Fibroblast of the conjunctiva (primary cell): Measurements from ENCODE around the gene NDUFA12.

Experiments used
- DNase-seq: peaks from one replicate; pipeline ENCODE4 v3.0.0-alpha.2; 2010; ENCODE audit warnings: low read depth

The NDUFA12 gene

DNA sequence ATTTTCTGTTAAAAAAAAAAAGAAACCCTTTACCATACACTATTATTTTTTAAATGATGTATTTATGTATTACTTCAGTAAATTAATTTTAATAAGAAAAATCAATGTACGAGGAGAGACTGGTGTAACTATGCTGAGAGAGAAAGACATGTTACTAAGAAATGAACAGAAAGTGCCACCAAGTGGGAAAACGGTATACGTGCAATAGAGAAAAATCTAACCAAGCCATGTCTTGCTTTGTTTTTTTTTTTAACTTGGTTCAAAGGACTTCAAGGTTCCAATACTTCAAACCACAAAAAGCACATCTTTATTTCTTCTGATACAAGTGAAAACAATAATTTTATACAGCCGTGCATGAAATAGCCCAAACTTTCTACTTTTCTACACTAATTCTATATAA, 22.9 kb downstream of the NDUFA12 start:
- DNase-seq, result no peak

DNA sequence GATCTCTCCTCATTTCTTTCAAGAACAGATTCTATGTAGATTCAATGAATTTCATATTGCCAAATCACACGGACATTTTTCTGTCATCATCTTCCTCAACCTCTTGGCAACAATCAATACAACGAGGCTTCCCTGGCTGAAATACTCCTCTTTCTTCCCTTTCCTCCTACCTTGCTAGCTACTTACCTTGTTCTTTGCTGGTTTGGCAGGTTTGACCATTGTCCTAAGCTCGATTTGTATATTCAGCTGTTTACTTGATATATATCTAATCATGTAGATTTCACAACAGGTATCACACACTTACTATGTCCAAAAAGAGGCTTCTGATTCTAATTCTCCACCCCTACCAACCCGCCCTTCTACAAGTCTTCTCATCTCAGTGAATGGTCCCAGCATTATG, 23.6 kb downstream of the NDUFA12 start:
- DNase-seq, result no peak

DNA sequence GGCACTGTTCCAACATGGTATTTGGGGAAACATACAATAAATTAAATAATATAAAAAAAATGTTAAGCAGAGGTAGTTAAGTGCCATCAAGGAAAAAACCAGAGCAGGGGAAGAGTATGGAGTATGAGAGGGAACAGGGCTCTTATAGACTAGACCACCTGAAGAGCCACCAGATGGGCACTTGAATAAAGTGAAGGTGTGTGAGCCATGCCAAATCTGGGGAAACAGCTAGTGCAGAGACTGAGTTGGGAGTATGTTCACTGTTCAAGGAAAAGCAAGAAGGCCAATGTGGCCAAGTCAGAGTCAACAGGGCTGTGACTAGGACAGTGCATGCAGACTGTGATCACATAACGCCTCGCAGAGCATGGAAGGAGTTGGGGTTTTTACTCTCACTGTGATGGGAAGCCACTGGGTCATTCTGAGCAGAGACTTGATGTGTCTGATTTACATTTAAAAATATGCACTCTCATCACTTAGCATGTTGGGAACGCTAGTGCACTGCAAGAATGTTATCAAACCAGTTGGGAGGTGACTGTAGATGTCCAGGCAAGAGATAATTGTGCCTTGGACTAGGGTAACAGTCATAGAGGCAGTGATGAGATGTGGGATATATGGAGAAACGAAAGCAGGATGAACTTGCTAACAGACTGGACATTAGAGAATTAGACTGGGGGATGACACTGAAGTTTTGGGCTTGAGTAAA, 25.6 kb downstream of the NDUFA12 start:
- DNase-seq, result no peak

DNA sequence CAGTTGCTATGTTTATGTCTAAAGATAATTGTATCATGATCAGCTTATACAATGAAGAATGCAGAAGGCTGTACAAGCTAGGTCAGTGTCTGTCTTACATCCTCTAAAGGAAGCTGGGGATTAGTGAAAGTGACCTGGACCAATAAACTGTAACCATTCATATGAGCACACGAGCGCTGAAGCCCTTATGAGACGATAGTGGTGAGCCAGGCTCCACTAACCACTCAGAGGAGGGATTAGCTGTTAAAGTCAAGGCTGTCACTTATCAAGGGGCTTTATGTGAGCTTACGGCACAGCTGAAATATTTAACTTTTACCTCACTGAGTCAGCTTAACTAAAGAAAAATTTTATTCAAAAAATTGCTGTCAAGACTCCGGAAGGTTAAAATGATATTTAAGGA, 30.3 kb downstream of the NDUFA12 start:
- DNase-seq, result peak; percentile 20

GRCh38 chr12:94972795-94973194, 30.7 kb downstream of the NDUFA12 start:
- no peak for DNase-seq

DNA sequence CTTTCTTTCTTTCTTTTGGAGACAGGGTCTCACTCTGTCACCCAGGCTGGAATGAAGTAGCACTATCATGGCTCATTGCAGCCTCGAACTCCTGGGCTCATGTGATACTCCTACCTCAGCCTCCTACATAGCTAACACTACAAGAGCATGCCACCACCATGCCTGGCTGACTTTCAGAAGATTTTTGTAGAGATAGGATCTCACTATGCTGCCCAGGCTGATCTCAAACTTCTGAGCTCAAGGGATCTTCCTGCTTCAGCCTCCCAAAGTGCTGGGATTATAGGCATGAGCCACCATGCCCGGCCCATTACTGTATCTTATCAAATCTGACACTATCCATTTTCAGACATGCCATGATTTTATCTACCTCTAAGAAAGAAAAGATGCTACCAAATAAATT, 31.6 kb downstream of the NDUFA12 start:
- DNase-seq, result no peak

GRCh38 chr12:94970560-94970959, 32.9 kb downstream of the NDUFA12 start:
- DNase-seq, result no peak

GRCh38 chr12:94969424-94969823, 34.1 kb downstream of the NDUFA12 start:
- no peak for DNase-seq

- DNase-seq, result no peak
Measured at GRCh38 chr12:94965982-94966630, 37.4 kb downstream of the NDUFA12 start.

DNA sequence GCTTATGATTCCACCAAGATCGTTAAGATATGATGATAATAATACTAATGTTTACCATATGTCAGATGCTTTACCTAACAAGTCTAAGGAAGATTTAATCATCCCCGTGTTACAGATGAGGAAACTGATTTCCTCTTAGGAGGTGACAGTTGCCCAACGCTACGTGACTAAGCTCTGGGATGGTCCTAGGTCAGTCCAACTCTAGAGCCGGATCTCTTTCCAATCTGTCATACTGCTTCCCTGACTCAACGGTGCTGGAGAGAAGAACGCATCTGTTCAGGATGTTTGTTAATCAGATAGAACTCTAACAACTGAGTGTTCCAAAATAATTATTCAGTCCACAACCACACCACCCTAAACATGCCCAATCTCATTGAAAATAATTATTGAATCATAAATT, 39.8 kb downstream of the NDUFA12 start:
- no peak for DNase-seq

DNA sequence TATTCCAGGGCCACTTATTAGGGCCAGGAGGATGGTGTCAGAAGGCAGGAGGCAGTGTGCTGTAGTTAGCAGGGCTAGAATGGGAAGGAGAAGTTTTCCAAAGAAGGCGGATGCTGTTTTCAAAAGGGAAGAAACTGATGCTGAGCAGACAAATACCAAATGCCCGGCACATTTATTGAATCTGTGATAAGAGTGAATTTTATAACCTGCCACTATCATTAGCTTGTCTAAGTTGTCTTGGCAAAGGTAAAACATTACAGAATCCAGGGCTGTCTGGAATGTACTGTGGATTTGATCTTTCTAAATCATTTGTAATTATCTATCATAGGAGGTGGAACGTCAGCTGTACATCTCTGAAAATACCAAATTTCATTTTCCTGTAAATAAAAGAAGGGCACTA, 40.8 kb downstream of the NDUFA12 start:
- DNase-seq, result no peak

GRCh38 chr12:94961911-94962310, 41.6 kb downstream of the NDUFA12 start:
- no peak for DNase-seq

- DNase-seq, result no peak
Measured at GRCh38 chr12:94961256-94961824, 42.2 kb downstream of the NDUFA12 start.

GRCh38 chr12:94957006-94957405, 46.5 kb downstream of the NDUFA12 start:
- DNase-seq, result no peak

GRCh38 chr12:94954948-94955592, 48.4 kb downstream of the NDUFA12 start:
- no peak for DNase-seq

DNA sequence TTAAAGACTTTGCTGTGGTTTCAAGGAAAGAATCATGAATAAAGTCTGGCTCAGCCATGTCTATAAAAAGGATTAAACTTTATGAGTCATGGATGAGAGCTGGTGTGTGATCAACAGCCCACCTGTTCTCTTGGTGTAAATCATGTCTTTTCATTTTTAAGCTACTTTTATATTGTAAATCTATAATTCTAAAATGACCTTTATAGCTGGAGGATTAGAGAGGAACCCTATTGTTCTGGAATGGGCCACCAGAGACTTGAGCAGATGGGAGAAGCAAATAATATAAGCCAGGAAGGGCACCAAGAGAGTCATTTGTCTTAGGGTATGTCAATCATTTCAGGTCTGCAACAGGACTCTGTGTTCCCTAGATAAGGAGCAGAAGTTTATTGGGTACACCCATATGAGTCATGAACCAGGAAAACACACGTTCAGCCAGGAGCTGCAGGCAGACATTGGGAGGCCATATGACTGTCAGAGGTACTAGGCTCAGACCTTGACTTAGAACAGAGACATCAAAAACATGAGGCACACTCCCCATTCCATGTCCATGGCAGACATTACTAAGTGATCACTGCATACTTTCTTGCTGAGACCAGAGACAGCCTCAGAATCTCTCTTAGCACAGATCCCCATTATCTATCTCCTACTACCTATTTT, 49.3 kb downstream of the NDUFA12 start:
- no peak for DNase-seq

- no peak for DNase-seq
Measured at GRCh38 chr12:94952325-94952724, 51.2 kb downstream of the NDUFA12 start.

DNA sequence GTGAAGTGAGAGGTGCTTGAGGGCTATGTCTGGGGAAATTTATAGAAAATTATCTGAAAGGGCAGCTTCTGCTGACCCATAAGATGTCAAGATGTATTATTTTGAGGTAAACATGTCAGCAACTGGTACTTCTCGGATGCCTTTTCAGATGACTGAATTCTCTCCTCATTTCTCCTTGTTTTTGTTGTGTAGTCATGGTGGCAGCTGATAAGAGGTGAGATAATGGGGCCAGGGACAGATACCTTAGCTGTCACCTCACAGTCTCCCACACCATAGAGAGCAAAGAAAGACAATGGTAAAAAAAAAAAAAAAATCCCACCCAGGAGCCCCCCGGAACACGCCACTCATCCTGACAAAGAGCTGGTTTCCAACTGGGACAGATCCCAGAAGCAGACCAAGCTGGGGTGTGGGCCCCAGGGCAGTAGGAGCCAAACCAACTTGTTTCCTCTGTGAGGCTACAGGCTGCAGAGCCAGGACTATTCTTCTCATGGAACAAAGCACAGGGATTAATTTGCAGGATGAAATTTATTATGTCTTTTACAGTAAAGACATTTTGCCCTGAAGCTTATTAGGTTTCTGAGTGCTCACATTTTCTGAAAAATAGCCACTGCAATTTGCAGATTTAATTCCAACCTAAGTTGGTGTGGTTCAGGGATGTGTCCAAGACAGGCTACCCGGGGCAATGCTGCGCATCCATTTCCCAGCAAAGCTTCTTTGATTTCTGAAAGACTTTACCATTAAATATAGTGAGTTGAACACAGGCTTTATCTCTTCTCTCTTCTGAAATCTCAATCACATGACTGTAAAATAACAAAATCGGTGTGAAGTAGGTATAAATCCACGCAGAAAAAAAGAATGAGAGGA, 52.2 kb downstream of the NDUFA12 start:
- DNase-seq, result no peak

DNA sequence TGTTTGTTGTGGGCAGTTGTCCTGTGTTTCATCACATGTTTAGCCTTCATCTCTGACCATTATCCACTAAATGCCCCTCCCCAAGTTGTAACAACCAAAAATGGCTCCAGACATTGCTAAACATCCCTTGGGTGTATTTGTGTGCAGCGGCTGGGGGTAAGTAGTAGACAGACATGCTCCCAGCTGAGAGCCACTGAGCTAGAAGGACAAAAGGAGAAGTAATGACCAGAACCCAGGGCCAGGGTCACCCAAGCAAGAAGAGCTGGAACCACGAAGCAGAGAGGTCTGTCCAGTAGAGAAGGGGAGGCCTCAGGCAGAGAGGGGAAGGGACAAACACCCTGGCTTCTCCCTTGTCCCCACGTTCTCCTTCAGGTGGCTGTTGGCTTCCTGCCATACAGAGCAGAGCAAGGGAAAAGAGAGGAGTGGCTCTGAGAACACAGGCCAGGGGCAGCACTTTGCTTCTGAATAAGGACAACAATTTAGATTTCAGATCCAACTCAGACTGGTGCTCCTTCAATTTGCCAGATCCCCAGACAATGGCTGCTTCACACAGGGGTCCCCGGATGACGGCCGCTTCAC, 55.2 kb downstream of the NDUFA12 start:
- DNase-seq, result no peak

- no peak for DNase-seq
Measured at GRCh38 chr12:94942663-94943062, 60.8 kb downstream of the NDUFA12 start.

DNA sequence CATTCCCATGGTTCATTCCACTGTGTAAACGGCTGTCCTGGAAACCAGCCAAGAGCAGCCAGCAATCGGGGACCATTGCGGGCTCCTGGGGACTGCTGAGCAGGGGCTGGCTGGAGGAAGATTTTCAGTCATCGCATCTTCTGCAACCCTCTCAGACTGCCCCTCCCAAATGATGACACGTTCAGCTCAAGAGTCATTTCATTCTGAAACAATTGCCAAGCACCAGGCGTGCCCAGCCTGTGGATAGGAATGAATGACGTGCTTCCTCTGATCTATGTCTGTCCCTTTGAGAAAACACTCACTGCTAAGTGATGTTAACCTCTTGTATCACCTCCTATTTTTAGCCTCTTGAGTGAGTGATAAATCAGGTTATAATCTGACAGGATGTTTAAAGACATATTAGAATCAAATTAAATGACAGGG, 62.0 kb downstream of the NDUFA12 start:
- peak; percentile 77 for DNase-seq
